SKM-1 treated with dmso at 0.1 percent for 144 hours (cell line): ENCODE results near the gene PRKAG3.
A peak's percentile ranks its signal among the peaks of the same experiment; 100 is the strongest.

Source experiments
- DNase-seq: peaks from one replicate; lab custom pipeline; 2025; ENCODE audit not compliant: unreplicated experiment; lab: John Stamatoyannopoulos, UW

PRKAG3 gene

GRCh38 chr2:218831378-218831990, at the start of gene PRKAG3:
TSS of gene PRKAG3 (minus strand) at chr2:218831803.
- no peak for DNase-seq

- DNase-seq: no peak
These were observed 49.4 kb upstream of the PRKAG3 start for GRCh38 chr2:218880859-218881594.

GRCh38 chr2:218880102-218880858, 48.7 kb upstream of the PRKAG3 start, which contains the start of gene WNT10A:
TSS of gene WNT10A (plus strand) at chr2:218880852. CDS start at chr2:218880996, 144 bp downstream.
- no peak for DNase-seq

- no peak for DNase-seq
These were observed 48.1 kb upstream of the PRKAG3 start for GRCh38 chr2:218879776-218880101.

GRCh38 chr2:218878926-218879761, 47.5 kb upstream of the PRKAG3 start:
- DNase-seq: no peak

- no peak for DNase-seq
These were observed 46.9 kb upstream of the PRKAG3 start for GRCh38 chr2:218878486-218878885.

- no peak for DNase-seq
These were observed 46.3 kb upstream of the PRKAG3 start for GRCh38 chr2:218877891-218878290.

GRCh38 chr2:218877331-218877730, 45.7 kb upstream of the PRKAG3 start:
- DNase-seq: no peak

GRCh38 chr2:218876562-218877219, 45.1 kb upstream of the PRKAG3 start:
- peak; percentile 59 for DNase-seq

GRCh38 chr2:218875692-218876246, 44.2 kb upstream of the PRKAG3 start:
- no peak for DNase-seq

- no peak for DNase-seq
These were observed 42.0 kb upstream of the PRKAG3 start for GRCh38 chr2:218873359-218874194.

GRCh38 chr2:218872645-218873358, 41.2 kb upstream of the PRKAG3 start:
- DNase-seq: no peak

- DNase-seq: no peak
These were observed 40.0 kb upstream of the PRKAG3 start for GRCh38 chr2:218871345-218872302.

GRCh38 chr2:218870984-218871344, 39.4 kb upstream of the PRKAG3 start:
- no peak for DNase-seq

GRCh38 chr2:218869064-218869463, 37.5 kb upstream of the PRKAG3 start:
- DNase-seq: no peak

GRCh38 chr2:218867900-218868299, 36.3 kb upstream of the PRKAG3 start:
- DNase-seq: no peak

GRCh38 chr2:218865999-218866398, 34.4 kb upstream of the PRKAG3 start:
- DNase-seq: no peak

- no peak for DNase-seq
These were observed 33.8 kb upstream of the PRKAG3 start for GRCh38 chr2:218865396-218865795.
